ENCODE measurements around the gene DVL1. TPM values are rescaled to one million over a fixed set of nuclear protein-coding genes. Genes with fewer than 3 reads are reported as not detected.

DVL1 gene
- total RNA-seq, 1 experiment from 2014 or later: 83.9 TPM

GRCh38 chr1:1347026-1347595 lies 2.1 kb downstream of the DVL1 start:
- BruUV-seq (replicated peaks): no TSS peak
- no peak for DNase-seq
- Mint-ChIP-seq H3K27ac (ENCODE audit: unreplicated experiment) (peak overlapping the region; percentile 79), H3K4me3 (ENCODE audit: low read depth, unreplicated experiment) (peak overlapping the region; percentile 80), H3K9me3 (ENCODE audit: low read depth, unreplicated experiment) (no peaks in the 10 kb centered on the region), H3K27me3 (ENCODE audit: unreplicated experiment) (no peaks in the 10 kb centered on the region), H3K36me3 (ENCODE audit: insufficient read depth, unreplicated experiment) (peaks cover 51% of the 10 kb centered on the region), H3K4me1 (ENCODE audit: low read depth, unreplicated experiment) (peaks cover 24% of the 10 kb centered on the region)
- CTCF ChIA-PET: interaction anchor here (1.6 kb wide), 1 partner anchor 56 kb away, joined by 4 read pairs; no protein-coding TSS in a partner anchor
- TF ChIP-seq CTCF (IDR thresholded peaks at IDR 0.05; ENCODE audit: unreplicated experiment): no peak
- intact Hi-C loops (cut with micrococcal nuclease; ENCODE audit: unreplicated experiment): no loop called here

- intact Hi-C loops (cut with micrococcal nuclease; ENCODE audit: unreplicated experiment): no loop called here
- Mint-ChIP-seq H3K27me3 (ENCODE audit: unreplicated experiment) (no peaks in the 10 kb centered on the region), H3K9me3 (ENCODE audit: low read depth, unreplicated experiment) (no peaks in the 10 kb centered on the region), H3K4me1 (ENCODE audit: low read depth, unreplicated experiment) (peaks cover 24% of the 10 kb centered on the region), H3K36me3 (ENCODE audit: insufficient read depth, unreplicated experiment) (peaks cover 48% of the 10 kb centered on the region), H3K27ac (ENCODE audit: unreplicated experiment) (peak overlapping the region; percentile 79), H3K4me3 (ENCODE audit: low read depth, unreplicated experiment) (peak overlapping the region; percentile 80)
- no peak for TF ChIP-seq CTCF (IDR thresholded peaks at IDR 0.05; ENCODE audit: unreplicated experiment)
- CTCF ChIA-PET: no interaction called here
- no TSS peak for BruUV-seq (replicated peaks)
- no peak for DNase-seq
Observed at GRCh38 chr1:1346501-1346890, 2.7 kb downstream of the DVL1 start.

DNA sequence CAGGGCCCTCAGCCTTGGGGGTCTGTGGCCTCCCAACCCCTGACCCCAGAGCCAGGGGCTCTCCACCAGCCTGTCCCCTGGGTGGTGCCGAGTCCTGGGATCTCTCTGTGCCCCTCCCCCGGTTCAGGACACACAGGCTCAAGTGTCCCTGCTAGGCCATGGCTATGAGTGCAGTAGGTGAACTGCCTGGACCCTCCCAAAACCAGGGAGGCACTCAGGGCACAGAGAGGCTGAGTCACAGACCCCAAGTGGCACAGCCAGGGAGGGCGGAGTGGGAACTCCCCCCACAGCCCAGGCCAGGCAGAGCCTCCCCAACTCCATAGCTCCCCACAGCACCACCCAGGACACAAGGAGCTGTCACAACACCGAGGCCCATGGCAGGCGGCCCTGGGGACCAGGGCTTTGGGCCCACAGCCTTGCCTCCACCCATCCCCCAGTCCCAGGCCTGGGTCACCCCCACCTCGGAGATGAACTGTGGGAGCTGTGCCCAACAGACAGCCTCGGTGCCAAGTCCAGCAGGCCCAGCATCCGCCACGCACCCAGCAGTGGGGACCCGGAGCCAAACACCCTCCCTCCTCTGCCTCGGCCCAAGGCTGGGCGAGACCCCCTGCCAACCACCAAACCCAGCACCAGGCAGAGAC lies 3.2 kb downstream of the DVL1 start:
- Mint-ChIP-seq H3K9me3 (ENCODE audit: low read depth, unreplicated experiment) (no peaks in the 10 kb centered on the region), H3K27me3 (ENCODE audit: unreplicated experiment) (no peaks in the 10 kb centered on the region), H3K4me1 (ENCODE audit: low read depth, unreplicated experiment) (peaks cover 24% of the 10 kb centered on the region), H3K27ac (ENCODE audit: unreplicated experiment) (peak overlapping the region; percentile 79), H3K4me3 (ENCODE audit: low read depth, unreplicated experiment) (peak overlapping the region; percentile 80), H3K36me3 (ENCODE audit: insufficient read depth, unreplicated experiment) (peaks cover 52% of the 10 kb centered on the region)
- intact Hi-C loops (cut with micrococcal nuclease; ENCODE audit: unreplicated experiment): no loop called here
- no peak for DNase-seq
- CTCF ChIA-PET: interaction anchor here (0.6 kb wide), 1 partner anchor 29 kb away, joined by 3 read pairs; the partner anchor contains the start of gene AURKAIP1
- no peak for TF ChIP-seq CTCF (IDR thresholded peaks at IDR 0.05; ENCODE audit: unreplicated experiment)
- no TSS peak for BruUV-seq (replicated peaks)

GRCh38 chr1:1345384-1345783 lies 3.8 kb downstream of the DVL1 start:
- intact Hi-C loops (cut with micrococcal nuclease; ENCODE audit: unreplicated experiment): no loop called here
- TF ChIP-seq CTCF (IDR thresholded peaks at IDR 0.05; ENCODE audit: unreplicated experiment): no peak
- Mint-ChIP-seq H3K4me1 (ENCODE audit: low read depth, unreplicated experiment) (peaks cover 24% of the 10 kb centered on the region), H3K4me3 (ENCODE audit: low read depth, unreplicated experiment) (peak overlapping the region; percentile 80), H3K27ac (ENCODE audit: unreplicated experiment) (peak overlapping the region; percentile 70), H3K27me3 (ENCODE audit: unreplicated experiment) (no peaks in the 10 kb centered on the region), H3K9me3 (ENCODE audit: low read depth, unreplicated experiment) (no peaks in the 10 kb centered on the region), H3K36me3 (ENCODE audit: insufficient read depth, unreplicated experiment) (peaks cover 56% of the 10 kb centered on the region)
- BruUV-seq (replicated peaks): no TSS peak
- DNase-seq: no peak
- CTCF ChIA-PET: interaction anchor here (0.6 kb wide), 1 partner anchor 30 kb away, joined by 3 read pairs; the partner anchor contains the start of gene AURKAIP1
